ENCODE results near the gene NOX3. TPM values are rescaled to one million over a fixed set of nuclear protein-coding genes. Genes with fewer than 3 reads are reported as not detected.

The NOX3 gene
- total RNA-seq, 5 donors from 2014 or later (not counting 1 experiment from before 2014, with no cell fraction given) = not detected

GRCh38 chr6:155400654-155400965, 55.0 kb downstream of the NOX3 start:
- ATAC-seq (replicated peaks in 1 of 4) (no peak), DNase-seq (no peak)
- Histone ChIP-seq H3K4me3 (ENCODE audit: control insufficient read depth in 1 of 2, extremely low read depth in 1 of 2, low read length in 1 of 2) (no peak overlapping the region), H3K36me3 (ENCODE audit: control insufficient read depth in 2 of 2, extremely low read depth in 1 of 2, insufficient read depth in 1 of 2, low read length in 1 of 2) (no peaks in the 10 kb centered on the region), H3K9me3 (no peaks in the 10 kb centered on the region), H3K4me1 (ENCODE audit: control insufficient read depth in 1 of 2, extremely low read depth in 1 of 2, insufficient read depth in 2 of 2, low read length in 2 of 2) (no peaks in the 10 kb centered on the region), H3K27me3 (replicated peaks in 1 of 2; ENCODE audit: control insufficient read depth in 2 of 2, extremely low read depth in 1 of 2, insufficient read depth in 2 of 2, low read length in 1 of 2) (no peaks in the 10 kb centered on the region), H3K27ac (ENCODE audit: low read length) (no peak overlapping the region)
- no peak overlapping the region for H3K4me3 Mint-ChIP-seq
- H3K27me3 Mint-ChIP-seq = no peaks in the 10 kb centered on the region
- 100% methylated on average over 1 of the region's 2 CpGs for WGBS (ENCODE audit: insufficient coverage)
- POLR2A ChIA-PET = no interaction called here
- H3K27ac Mint-ChIP-seq = no peak overlapping the region
- CTCF ChIA-PET = interaction anchor here in 1 of 2 donors (0.6 kb wide), 1 partner anchor 354 kb away, joined by 4 read pairs; no protein-coding TSS in a partner anchor
- no peaks in the 10 kb centered on the region for H3K36me3 Mint-ChIP-seq
- no peaks in the 10 kb centered on the region for H3K9me3 Mint-ChIP-seq
- no peaks in the 10 kb centered on the region for H3K4me1 Mint-ChIP-seq

- WGBS (ENCODE audit: insufficient coverage) = 83% methylated on average over 1 of the region's 15 CpGs
- Histone ChIP-seq H3K27ac (ENCODE audit: low read length) (no peak overlapping the region), H3K36me3 (ENCODE audit: control insufficient read depth in 2 of 2, extremely low read depth in 1 of 2, insufficient read depth in 1 of 2, low read length in 1 of 2) (no peaks in the 10 kb centered on the region), H3K4me1 (ENCODE audit: control insufficient read depth in 1 of 2, extremely low read depth in 1 of 2, insufficient read depth in 2 of 2, low read length in 2 of 2) (no peaks in the 10 kb centered on the region), H3K9me3 (no peaks in the 10 kb centered on the region), H3K27me3 (replicated peaks in 1 of 2; ENCODE audit: control insufficient read depth in 2 of 2, extremely low read depth in 1 of 2, insufficient read depth in 2 of 2, low read length in 1 of 2) (no peaks in the 10 kb centered on the region), H3K4me3 (ENCODE audit: control insufficient read depth in 1 of 2, extremely low read depth in 1 of 2, low read length in 1 of 2) (no peak overlapping the region)
- DNase-seq (no peak), ATAC-seq (replicated peaks in 1 of 4) (no peak)
- Mint-ChIP-seq H3K27me3 (no peaks in the 10 kb centered on the region), H3K4me3 (no peak overlapping the region), H3K27ac (no peak overlapping the region), H3K4me1 (no peaks in the 10 kb centered on the region), H3K9me3 (no peaks in the 10 kb centered on the region), H3K36me3 (no peaks in the 10 kb centered on the region)
- POLR2A ChIA-PET = interaction anchor here in 1 of 2 donors (0.6 kb wide), 1 partner anchor 95 kb away, joined by 5 read pairs; no protein-coding TSS in a partner anchor
- CTCF ChIA-PET = interaction anchor here in 1 of 2 donors (0.6 kb wide), 1 partner anchor 353 kb away, joined by 4 read pairs; no protein-coding TSS in a partner anchor
Measured at GRCh38 chr6:155399745-155400653, 55.6 kb downstream of the NOX3 start.

GRCh38 chr6:155399062-155399744, 56.4 kb downstream of the NOX3 start:
- no peak overlapping the region for H3K4me3 ChIP-seq (ENCODE audit: control insufficient read depth in 1 of 2, extremely low read depth in 1 of 2, low read length in 1 of 2)
- ATAC-seq (replicated peaks in 1 of 4) = no peak
- Mint-ChIP-seq H3K36me3 (no peaks in the 10 kb centered on the region), H3K27ac (no peak overlapping the region), H3K9me3 (no peaks in the 10 kb centered on the region), H3K4me1 (no peaks in the 10 kb centered on the region), H3K27me3 (no peaks in the 10 kb centered on the region), H3K4me3 (no peak overlapping the region)
- no peak overlapping the region for H3K27ac ChIP-seq (ENCODE audit: low read length)
- POLR2A ChIA-PET = interaction anchor here in 1 of 2 donors (0.6 kb wide), 1 partner anchor 95 kb away, joined by 5 read pairs; no protein-coding TSS in a partner anchor
- no peak for DNase-seq
- no peaks in the 10 kb centered on the region for H3K27me3 ChIP-seq (replicated peaks in 1 of 2; ENCODE audit: control insufficient read depth in 2 of 2, extremely low read depth in 1 of 2, insufficient read depth in 2 of 2, low read length in 1 of 2)
- no peaks in the 10 kb centered on the region for H3K4me1 ChIP-seq (ENCODE audit: control insufficient read depth in 1 of 2, extremely low read depth in 1 of 2, insufficient read depth in 2 of 2, low read length in 2 of 2)
- no peaks in the 10 kb centered on the region for H3K36me3 ChIP-seq (ENCODE audit: control insufficient read depth in 2 of 2, extremely low read depth in 1 of 2, insufficient read depth in 1 of 2, low read length in 1 of 2)
- 85% methylated on average over 4 of the region's 5 CpGs for WGBS (ENCODE audit: insufficient coverage)
- CTCF ChIA-PET = interaction anchor here in 1 of 2 donors (0.6 kb wide), 1 partner anchor 1166 kb away, joined by 3 read pairs; no protein-coding TSS in a partner anchor
- no peaks in the 10 kb centered on the region for H3K9me3 ChIP-seq

- H3K27ac ChIP-seq (ENCODE audit: low read length) = no peak overlapping the region
- no peaks in the 10 kb centered on the region for H3K4me1 ChIP-seq (ENCODE audit: control insufficient read depth in 1 of 2, extremely low read depth in 1 of 2, insufficient read depth in 2 of 2, low read length in 2 of 2)
- H3K4me3 Mint-ChIP-seq = no peak overlapping the region
- no peaks in the 10 kb centered on the region for H3K9me3 ChIP-seq
- no peaks in the 10 kb centered on the region for H3K9me3 Mint-ChIP-seq
- H3K4me3 ChIP-seq (ENCODE audit: control insufficient read depth in 1 of 2, extremely low read depth in 1 of 2, low read length in 1 of 2) = no peak overlapping the region
- no peaks in the 10 kb centered on the region for H3K4me1 Mint-ChIP-seq
- no peaks in the 10 kb centered on the region for H3K27me3 ChIP-seq (replicated peaks in 1 of 2; ENCODE audit: control insufficient read depth in 2 of 2, extremely low read depth in 1 of 2, insufficient read depth in 2 of 2, low read length in 1 of 2)
- ChIA-PET CTCF (interaction anchor here in 1 of 2 donors (0.6 kb wide), 1 partner anchor 1166 kb away, joined by 3 read pairs; no protein-coding TSS in a partner anchor), POLR2A (no interaction called here)
- peaks cover 0 to 2% of the 10 kb centered on the region in 2 donors for H3K27me3 Mint-ChIP-seq
- no peak overlapping the region for H3K27ac Mint-ChIP-seq
- DNase-seq = no peak
- no peaks in the 10 kb centered on the region for H3K36me3 ChIP-seq (ENCODE audit: control insufficient read depth in 2 of 2, extremely low read depth in 1 of 2, insufficient read depth in 1 of 2, low read length in 1 of 2)
- WGBS (ENCODE audit: insufficient coverage) = 87% methylated on average over 6 of the region's 7 CpGs
- H3K36me3 Mint-ChIP-seq = no peaks in the 10 kb centered on the region
- ATAC-seq (replicated peaks in 1 of 4) = no peak
Measured at GRCh38 chr6:155398701-155399061, 57.0 kb downstream of the NOX3 start.

- H3K27ac ChIP-seq (ENCODE audit: low read length) = no peak overlapping the region
- DNase-seq (no peak), ATAC-seq (replicated peaks in 1 of 4) (no peak)
- no peaks in the 10 kb centered on the region for H3K36me3 ChIP-seq (ENCODE audit: control insufficient read depth in 2 of 2, extremely low read depth in 1 of 2, insufficient read depth in 1 of 2, low read length in 1 of 2)
- H3K4me3 Mint-ChIP-seq = no peak overlapping the region
- ChIA-PET CTCF (no interaction called here), POLR2A (no interaction called here)
- H3K9me3 Mint-ChIP-seq = no peaks in the 10 kb centered on the region
- 93% methylated on average over 3 of the region's 3 CpGs for WGBS (ENCODE audit: insufficient coverage)
- H3K27ac Mint-ChIP-seq = no peak overlapping the region
- H3K27me3 ChIP-seq (replicated peaks in 1 of 2; ENCODE audit: control insufficient read depth in 2 of 2, extremely low read depth in 1 of 2, insufficient read depth in 2 of 2, low read length in 1 of 2) = no peaks in the 10 kb centered on the region
- H3K4me1 ChIP-seq (ENCODE audit: control insufficient read depth in 1 of 2, extremely low read depth in 1 of 2, insufficient read depth in 2 of 2, low read length in 2 of 2) = no peaks in the 10 kb centered on the region
- H3K4me1 Mint-ChIP-seq = no peaks in the 10 kb centered on the region
- no peaks in the 10 kb centered on the region for H3K9me3 ChIP-seq
- no peaks in the 10 kb centered on the region for H3K36me3 Mint-ChIP-seq
- H3K27me3 Mint-ChIP-seq = peaks cover 0 to 4% of the 10 kb centered on the region in 2 donors
- H3K4me3 ChIP-seq (ENCODE audit: control insufficient read depth in 1 of 2, extremely low read depth in 1 of 2, low read length in 1 of 2) = no peak overlapping the region
Measured at GRCh38 chr6:155398221-155398620, 57.4 kb downstream of the NOX3 start.

GRCh38 chr6:155397172-155397705, 58.4 kb downstream of the NOX3 start:
- Mint-ChIP-seq H3K27ac (no peak overlapping the region), H3K4me3 (no peak overlapping the region), H3K36me3 (no peaks in the 10 kb centered on the region), H3K4me1 (no peaks in the 10 kb centered on the region), H3K9me3 (no peaks in the 10 kb centered on the region), H3K27me3 (peaks cover 0 to 4% of the 10 kb centered on the region in 2 donors)
- H3K36me3 ChIP-seq (ENCODE audit: control insufficient read depth in 2 of 2, extremely low read depth in 1 of 2, insufficient read depth in 1 of 2, low read length in 1 of 2) = no peaks in the 10 kb centered on the region
- no peaks in the 10 kb centered on the region for H3K27me3 ChIP-seq (replicated peaks in 1 of 2; ENCODE audit: control insufficient read depth in 2 of 2, extremely low read depth in 1 of 2, insufficient read depth in 2 of 2, low read length in 1 of 2)
- ATAC-seq (replicated peaks in 1 of 4) (no peak), DNase-seq (no peak)
- H3K4me3 ChIP-seq (ENCODE audit: control insufficient read depth in 1 of 2, extremely low read depth in 1 of 2, low read length in 1 of 2) = no peak overlapping the region
- no peaks in the 10 kb centered on the region for H3K4me1 ChIP-seq (ENCODE audit: control insufficient read depth in 1 of 2, extremely low read depth in 1 of 2, insufficient read depth in 2 of 2, low read length in 2 of 2)
- no peaks in the 10 kb centered on the region for H3K9me3 ChIP-seq
- CTCF ChIA-PET = no interaction called here
- WGBS (ENCODE audit: insufficient coverage) = 70% methylated on average over 3 of the region's 3 CpGs
- no peak overlapping the region for H3K27ac ChIP-seq (ENCODE audit: low read length)
- POLR2A ChIA-PET = no interaction called here
